HG02571 (cell line): ENCODE measurements around the gene IFNA7.
"Not testable (repeated sequence)": the region's sequence is repeated elsewhere in the genome, so short reads cannot be mapped to it uniquely, and the experiment has no call there.

Experiments
- ATAC-seq: cut with Tn5 transposase; IDR thresholded peaks from one replicate; pipeline ENCODE4 v1.9.1; 2021; ENCODE audit warnings: mild to moderate bottlenecking, moderate library complexity; ENCODE audit not compliant: unreplicated experiment

The IFNA7 gene

GRCh38 chr9:21202105-21202504 lies at the start of gene IFNA7:
Gene IFNA7, minus strand, starts transcription at chr9:21202205. Its CDS starts 40 bp downstream, at chr9:21202165.
- ATAC-seq = not testable (repeated sequence)

- no peak for ATAC-seq
Observed at GRCh38 chr9:21251638-21252037, 49.6 kb upstream of the IFNA7 start.

GRCh38 chr9:21251190-21251589 lies 49.2 kb upstream of the IFNA7 start:
- no peak for ATAC-seq

- ATAC-seq = no peak
Observed at GRCh38 chr9:21244836-21245235, 42.8 kb upstream of the IFNA7 start.

GRCh38 chr9:21239911-21240310 lies 37.9 kb upstream of the IFNA7 start, which contains the start of gene IFNA14:
Gene IFNA14, minus strand, starts transcription at chr9:21240005. Its CDS starts 70 bp downstream, at chr9:21239935.
- no peak for ATAC-seq

GRCh38 chr9:21236360-21236714 lies 34.3 kb upstream of the IFNA7 start:
- ATAC-seq = not testable (repeated sequence)

- ATAC-seq = peak; percentile 82
Observed at GRCh38 chr9:21235468-21236359, 33.7 kb upstream of the IFNA7 start.

GRCh38 chr9:21234153-21234687 lies 32.2 kb upstream of the IFNA7 start:
- ATAC-seq = no peak

- no peak for ATAC-seq
Observed at GRCh38 chr9:21233258-21233657, 31.3 kb upstream of the IFNA7 start.

- no peak for ATAC-seq
Observed at GRCh38 chr9:21228122-21228521, 26.1 kb upstream of the IFNA7 start, which contains the start of gene IFNA17. Gene IFNA17, minus strand, starts transcription at chr9:21228222. Its CDS starts 49 bp downstream, at chr9:21228173.

GRCh38 chr9:21217211-21217610 lies 15.2 kb upstream of the IFNA7 start, which contains the start of gene IFNA16:
Gene IFNA16, minus strand, starts transcription at chr9:21217311. Its CDS starts 6 bp downstream, at chr9:21217305.
- not testable (repeated sequence) for ATAC-seq

- ATAC-seq = not testable (repeated sequence)
Observed at GRCh38 chr9:21213411-21214326, 11.7 kb upstream of the IFNA7 start.

GRCh38 chr9:21212160-21212559 lies 10.2 kb upstream of the IFNA7 start:
- not testable (repeated sequence) for ATAC-seq

GRCh38 chr9:21210782-21211181 lies 8.8 kb upstream of the IFNA7 start:
- ATAC-seq = not testable (repeated sequence)

GRCh38 chr9:21210311-21210710 lies 8.3 kb upstream of the IFNA7 start:
- ATAC-seq = no peak

GRCh38 chr9:21207043-21207442 lies 5.0 kb upstream of the IFNA7 start, which contains the start of gene IFNA10:
Gene IFNA10, minus strand, starts transcription at chr9:21207143. Its CDS starts 46 bp downstream, at chr9:21207097.
- ATAC-seq = not testable (repeated sequence)

- no peak for ATAC-seq
Observed at GRCh38 chr9:21205204-21205603, 3.2 kb upstream of the IFNA7 start.

GRCh38 chr9:21194867-21195776 lies 6.9 kb downstream of the IFNA7 start:
- ATAC-seq = peak; percentile 92

- ATAC-seq = not testable (repeated sequence)
Observed at GRCh38 chr9:21187487-21187886, 14.5 kb downstream of the IFNA7 start, which contains the start of gene IFNA4. Gene IFNA4, minus strand, starts transcription at chr9:21187587. Its CDS starts 56 bp downstream, at chr9:21187531.
